IMR-90 (cell line): ENCODE measurements around the gene ACTR1A. TPM values are rescaled to one million over a fixed set of nuclear protein-coding genes. Genes with fewer than 3 reads are reported as not detected.

Experiments used
- ATAC-seq: fragments of 200-7000 bp; cut with Tn5 transposase; 2 replicates; pipeline ENCODE4 v1.9.1; 2020; ENCODE audit warnings: low read depth, mild to moderate bottlenecking, moderate library complexity
- BruUV-seq: library from RNA; stranded (reverse); fragments of 400-500 nt; replicated peaks from 2 replicates; lab custom pipeline; 2021; lab: Mats Ljungman, UMichigan
- CTCF ChIA-PET: fragments of 300-600 bp; formaldehyde crosslinking; extraction: SDS; loops from one replicate; lab custom pipeline; 2021; ENCODE audit warnings: antibody characterized with exemption; lab: Yijun Ruan, JAX
- POLR2A ChIA-PET: fragments of 300-600 bp; sonication (Branson Sonifier 250); formaldehyde crosslinking; loops from one replicate; lab custom pipeline; 2022; ENCODE audit warnings: antibody characterized with exemption; ENCODE audit not compliant: unreplicated experiment; lab: Charles Lee
- DNase-seq: peaks from one replicate; pipeline ENCODE4 v3.0.0; 2013
- H2AFZ ChIP-seq: replicated peaks from 2 replicates; pipeline ENCODE3; 2013; ENCODE audit warnings: low read length, mild to moderate bottlenecking; ENCODE audit not compliant: poor library complexity
- H2AK5ac ChIP-seq: 2 replicates; pipeline ENCODE4 v1.6.1; 2013; ENCODE audit warnings: low read depth, low read length, inconsistent platforms
- H2AK9ac ChIP-seq: replicated peaks from 2 replicates; pipeline ENCODE3; 2013; ENCODE audit warnings: mild to moderate bottlenecking, low read depth, low read length, moderate library complexity; ENCODE audit not compliant: poor library complexity
- H2BK120ac ChIP-seq: 2 replicates; pipeline ENCODE4 v1.6.1; 2013; ENCODE audit warnings: low read depth, low read length, inconsistent platforms
- H2BK15ac ChIP-seq: 3 replicates; pipeline ENCODE4 v1.6.1; 2013; ENCODE audit warnings: low read depth, low read length, inconsistent platforms
- H2BK20ac ChIP-seq: 2 replicates; pipeline ENCODE4 v1.6.1; 2013; ENCODE audit warnings: low read depth, mild to moderate bottlenecking, inconsistent platforms, low read length, moderate library complexity
- H2BK5ac ChIP-seq: 2 replicates; pipeline ENCODE4 v1.6.1; 2013; ENCODE audit warnings: mild to moderate bottlenecking, low read depth, low read length, inconsistent platforms; ENCODE audit not compliant: poor library complexity, severe bottlenecking
- H3K14ac ChIP-seq: replicated peaks from 2 replicates; pipeline ENCODE4 v1.6.1; 2013; ENCODE audit warnings: low read depth, low read length, inconsistent platforms
- H3K18ac ChIP-seq: 2 replicates; pipeline ENCODE4 v1.6.1; 2013; ENCODE audit warnings: low read depth, low read length, control low read depth
- H3K23ac ChIP-seq: 2 replicates; pipeline ENCODE4 v1.6.1; 2013; ENCODE audit warnings: low read depth, low read length, inconsistent platforms
- H3K27ac ChIP-seq: 2 replicates; pipeline ENCODE4 v1.5.1; 2013; ENCODE audit warnings: mild to moderate bottlenecking, control low read depth, low read length; ENCODE audit not compliant: insufficient read depth
- H3K27me3 ChIP-seq: 2 replicates; pipeline ENCODE4 v1.6.1; 2013; ENCODE audit warnings: low read length; ENCODE audit not compliant: control insufficient read depth, insufficient read depth
- H3K36me3 ChIP-seq: 2 replicates; pipeline ENCODE4 v1.6.1; 2013; ENCODE audit warnings: low read length, mixed read lengths; ENCODE audit not compliant: control insufficient read depth, insufficient read depth
- H3K4ac ChIP-seq: 2 replicates; pipeline ENCODE4 v1.6.1; 2013; ENCODE audit warnings: low read depth, low read length, inconsistent platforms
- H3K4me1 ChIP-seq: 2 replicates; pipeline ENCODE4 v1.6.1; 2013; ENCODE audit warnings: low read length, mixed read lengths; ENCODE audit not compliant: control insufficient read depth, insufficient read depth
- H3K4me2 ChIP-seq: 2 replicates; pipeline ENCODE4 v1.6.1; 2013; ENCODE audit warnings: low read depth, mild to moderate bottlenecking, control low read depth, low read length, moderate library complexity
- H3K4me3 ChIP-seq: 2 replicates; pipeline ENCODE4 v1.5.1; 2013; ENCODE audit warnings: low read depth, mild to moderate bottlenecking, control low read depth, low read length, moderate library complexity; ENCODE audit not compliant: insufficient read depth
- H3K56ac ChIP-seq: 2 replicates; pipeline ENCODE4 v1.6.1; 2013; ENCODE audit warnings: low read length, inconsistent platforms; ENCODE audit not compliant: insufficient read depth; ENCODE audit errors: extremely low read depth
- H3K79me1 ChIP-seq, 2 experiments: 2 replicates each; pipeline ENCODE4 v1.6.1; 2013; ENCODE audit warnings: low read length in 2 of 2, inconsistent platforms in 1 of 2, low read depth in 1 of 2
- H3K9ac ChIP-seq: 2 replicates; pipeline ENCODE4 v1.6.1; 2013; ENCODE audit warnings: low read depth, low read length, control low read depth
- H3K9me1 ChIP-seq: 2 replicates; pipeline ENCODE4 v1.6.1; 2013; ENCODE audit warnings: low read length, inconsistent platforms; ENCODE audit not compliant: insufficient read depth
- H3K9me3 ChIP-seq: 2 replicates; pipeline ENCODE4 v1.6.1; 2013; ENCODE audit warnings: low read length; ENCODE audit not compliant: control insufficient read depth, insufficient read depth
- H4K20me1 ChIP-seq: 2 replicates; pipeline ENCODE4 v1.6.1; 2013; ENCODE audit warnings: low read length, inconsistent platforms; ENCODE audit not compliant: insufficient read depth
- H4K5ac ChIP-seq: 2 replicates; pipeline ENCODE4 v1.6.1; 2013; ENCODE audit warnings: mild to moderate bottlenecking, low read depth, low read length, control low read depth
- H4K8ac ChIP-seq, 2 experiments: 2 replicates each; pipeline ENCODE4 v1.6.1; 2013; ENCODE audit warnings: low read depth in 2 of 2, low read length in 2 of 2, control low read depth in 1 of 2, inconsistent platforms in 1 of 2
- H4K91ac ChIP-seq: 2 replicates; pipeline ENCODE4 v1.6.1; 2013; ENCODE audit warnings: low read depth, low read length, inconsistent platforms; ENCODE audit not compliant: insufficient read depth
- BHLHE40 ChIP-seq: fragments of 150-350 bp; IDR thresholded peaks from 2 replicates; pipeline ENCODE4 v1.6.1; 2016; ENCODE audit warnings: mild to moderate bottlenecking, low read depth, low read length
- CEBPB ChIP-seq: IDR thresholded peaks from 2 replicates; pipeline ENCODE4 v1.6.1; 2012; ENCODE audit warnings: low read depth, low read length, improper control_type of control experiment
- CHD1 ChIP-seq: IDR thresholded peaks from 2 replicates; pipeline ENCODE4 v1.6.1; 2012; ENCODE audit warnings: low read depth, low read length, improper control_type of control experiment
- MAFK ChIP-seq: IDR thresholded peaks from 2 replicates; pipeline ENCODE4 v1.6.1; 2012; ENCODE audit warnings: low read depth, low read length, improper control_type of control experiment
- MAZ ChIP-seq: IDR thresholded peaks from 2 replicates; pipeline ENCODE4 v1.6.1; 2012; ENCODE audit warnings: low read depth, mild to moderate bottlenecking, low read length, improper control_type of control experiment, moderate library complexity, borderline replicate concordance
- MXI1 ChIP-seq: IDR thresholded peaks from 2 replicates; pipeline ENCODE4 v1.6.1; 2012; ENCODE audit warnings: low read depth, mild to moderate bottlenecking, low read length, moderate library complexity, borderline replicate concordance
- NFE2L2 ChIP-seq: fragments of 150-350 bp; IDR thresholded peaks from 2 replicates; pipeline ENCODE4 v1.6.1; 2016; ENCODE audit warnings: low read depth, mild to moderate bottlenecking, low read length
- POLR2A ChIP-seq: IDR thresholded peaks from 2 replicates; pipeline ENCODE4 v1.6.1; 2012; ENCODE audit warnings: mild to moderate bottlenecking, low read depth, low read length
- RCOR1 ChIP-seq: IDR thresholded peaks from 2 replicates; pipeline ENCODE4 v1.6.1; 2012; ENCODE audit warnings: mild to moderate bottlenecking, low read length, improper control_type of control experiment; ENCODE audit not compliant: insufficient replicate concordance
- RFX5 ChIP-seq: IDR thresholded peaks from 2 replicates; pipeline ENCODE4 v1.8.0; 2012; ENCODE audit warnings: low read depth, mild to moderate bottlenecking, low read length, moderate library complexity
- SMC3 ChIP-seq: fragments of 150-350 bp; IDR thresholded peaks from 2 replicates; pipeline ENCODE4 v1.6.1; 2016; ENCODE audit warnings: low read depth, mild to moderate bottlenecking, antibody characterized with exemption, low read length, moderate library complexity
- WGBS, 2 experiments: methylation state at CpG; one replicate each; pipeline versions ENCODE4 v1.1.5 to v1.1.7; 2013; ENCODE audit warnings: missing lambda C conversion rate in 2 of 2; ENCODE audit not compliant: insufficient read length in 1 of 2; ENCODE audit errors: extremely low coverage in 2 of 2; 5-methylcytosine and 5-hydroxymethylcytosine counted together
- dilution Hi-C: fragments of 300-500 bp; cut with HindIII; formaldehyde crosslinking; loops from one replicate; pipeline ENCODE4 v1.14.3; 2018; ENCODE audit warnings: low sequenced_read_pairs; ENCODE audit not compliant: unreplicated experiment
- in situ Hi-C: fragments of 300-500 bp; cut with MboI; formaldehyde crosslinking; loops from 3 replicates; pipeline ENCODE4 v1.14.3; 2019; ENCODE audit warnings: low sequenced_read_pairs, inconsistent platforms, mixed read lengths
- intact Hi-C: fragments of 100-400 bp; cut with micrococcal nuclease; formaldehyde crosslinking; loops from 2 replicates; pipeline ENCODE4 v1.10.0; 2022
- polyA plus RNA-seq, 3 experiments: library from polyadenylated mRNA; depleted of rRNA; stranded (reverse); fragments of >200 nt; gene quantifications; 2 replicates each; pipeline ENCODE4 v1.2.3, GENCODE V29; 2012; ENCODE audit warnings: low replicate concordance in 1 of 3
- total RNA-seq: library from RNA; depleted of rRNA; stranded (reverse); fragments of >200 nt; gene quantifications from 2 replicates; pipeline ENCODE4 v1.2.3, GENCODE V29; 2012
- TF ChIP-seq, protein P1 (sequence below): conservative IDR thresholded peaks from 2 replicates; pipeline ENCODE4 v1.5.1; 2012; ENCODE audit warnings: mild to moderate bottlenecking, low read depth, low read length, improper control_type of control experiment
- TF ChIP-seq, protein P2 (sequence below): fragments of 150-350 bp; IDR thresholded peaks from 2 replicates; pipeline ENCODE4 v1.6.1; 2016; ENCODE audit warnings: low read depth, mild to moderate bottlenecking, low read length, moderate library complexity, borderline replicate concordance

ACTR1A gene
- total and polyA plus RNA-seq, 2 of the 4 experiments (the other 2 are of a cell fraction): 142 to 157 TPM

DNA sequence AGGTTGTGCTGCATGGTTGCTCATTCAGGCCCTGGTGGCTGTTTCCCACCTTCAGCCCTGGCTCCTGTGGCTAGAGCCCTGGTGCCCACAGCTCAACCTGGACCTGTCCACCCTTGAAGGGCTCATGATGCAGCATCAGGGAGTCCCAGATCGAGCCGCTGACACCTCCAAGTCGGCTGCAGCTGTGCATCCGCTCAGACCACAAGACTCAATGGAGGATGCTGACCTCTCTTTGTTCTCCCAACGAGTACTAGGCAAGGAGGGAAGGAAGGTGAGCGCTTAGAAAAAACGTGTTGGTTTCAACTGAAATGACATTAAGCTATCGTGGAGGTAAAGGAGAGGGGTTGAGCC, 41.7 kb downstream of the ACTR1A start (continued):
- TF ChIP-seq, protein P1, sequence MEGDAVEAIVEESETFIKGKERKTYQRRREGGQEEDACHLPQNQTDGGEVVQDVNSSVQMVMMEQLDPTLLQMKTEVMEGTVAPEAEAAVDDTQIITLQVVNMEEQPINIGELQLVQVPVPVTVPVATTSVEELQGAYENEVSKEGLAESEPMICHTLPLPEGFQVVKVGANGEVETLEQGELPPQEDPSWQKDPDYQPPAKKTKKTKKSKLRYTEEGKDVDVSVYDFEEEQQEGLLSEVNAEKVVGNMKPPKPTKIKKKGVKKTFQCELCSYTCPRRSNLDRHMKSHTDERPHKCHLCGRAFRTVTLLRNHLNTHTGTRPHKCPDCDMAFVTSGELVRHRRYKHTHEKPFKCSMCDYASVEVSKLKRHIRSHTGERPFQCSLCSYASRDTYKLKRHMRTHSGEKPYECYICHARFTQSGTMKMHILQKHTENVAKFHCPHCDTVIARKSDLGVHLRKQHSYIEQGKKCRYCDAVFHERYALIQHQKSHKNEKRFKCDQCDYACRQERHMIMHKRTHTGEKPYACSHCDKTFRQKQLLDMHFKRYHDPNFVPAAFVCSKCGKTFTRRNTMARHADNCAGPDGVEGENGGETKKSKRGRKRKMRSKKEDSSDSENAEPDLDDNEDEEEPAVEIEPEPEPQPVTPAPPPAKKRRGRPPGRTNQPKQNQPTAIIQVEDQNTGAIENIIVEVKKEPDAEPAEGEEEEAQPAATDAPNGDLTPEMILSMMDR: no peak
- TF ChIP-seq CEBPB (no peak), MXI1 (no peak), CHD1 (no peak)

DNA sequence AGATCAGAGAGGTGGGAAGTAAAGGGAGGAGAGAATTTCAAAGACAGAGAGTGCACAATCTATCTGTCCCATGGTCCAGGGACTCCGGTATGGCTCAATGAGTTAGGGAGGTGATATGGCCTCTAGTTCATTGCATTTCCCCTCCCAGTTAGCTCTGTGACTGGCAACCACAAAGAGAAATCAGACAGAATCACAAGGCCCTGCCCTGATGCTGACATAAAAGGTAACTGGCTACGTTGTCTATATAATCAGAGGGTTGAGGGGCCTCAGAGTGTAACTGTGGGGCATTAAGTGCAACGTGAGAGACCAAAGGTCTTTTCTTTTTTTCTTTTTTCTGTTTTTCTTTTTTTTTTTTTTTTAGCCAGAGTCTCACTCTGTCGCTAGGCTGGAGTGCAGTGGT, 43.9 kb downstream of the ACTR1A start:
- H3K56ac ChIP-seq: no peak overlapping the region
- no peak overlapping the region for H4K8ac ChIP-seq
- no CpG with 5 or more reads among the region's 4 CpGs for WGBS, 2 experiments
- H3K9me3 ChIP-seq: no peaks in the 10 kb centered on the region
- no peak overlapping the region for H2BK15ac ChIP-seq
- no peak overlapping the region for H3K9ac ChIP-seq
- no peak overlapping the region for H3K4me2 ChIP-seq
- ATAC-seq: no peak
- no peaks in the 10 kb centered on the region for H3K79me1 ChIP-seq
- intact Hi-C loops (no loop called here), dilution Hi-C loops (no loop called here), in situ Hi-C loops (no loop called here)
- no peak overlapping the region for H2BK5ac ChIP-seq
- no peak overlapping the region for H2AK9ac ChIP-seq
- no peak overlapping the region for H3K18ac ChIP-seq
- H3K23ac ChIP-seq: no peak overlapping the region
- H4K20me1 ChIP-seq: no peaks in the 10 kb centered on the region
- H3K4me3 ChIP-seq: no peak overlapping the region
- no peak overlapping the region for H2AK5ac ChIP-seq
- no peaks in the 10 kb centered on the region for H3K36me3 ChIP-seq
- no peak overlapping the region for H2BK120ac ChIP-seq
- no peak for DNase-seq
- peaks cover 12% of the 10 kb centered on the region for H3K4me1 ChIP-seq
- H2BK20ac ChIP-seq: no peak overlapping the region
- no peak overlapping the region for H3K4ac ChIP-seq
- no peak overlapping the region for H4K91ac ChIP-seq
- peaks cover 12% of the 10 kb centered on the region for H3K9me1 ChIP-seq
- peaks cover 16% of the 10 kb centered on the region for H3K27me3 ChIP-seq
- H3K27ac ChIP-seq: no peak overlapping the region
- no peak overlapping the region for H2AFZ ChIP-seq
- POLR2A ChIA-PET: no interaction called here
- no peak overlapping the region for H3K14ac ChIP-seq
- BruUV-seq: no TSS peak
- H4K5ac ChIP-seq: no peak overlapping the region
- CTCF ChIA-PET: no interaction called here
- TF ChIP-seq RFX5 (no peak), BHLHE40 (no peak), SMC3 (no peak), NFE2L2 (no peak), RCOR1 (no peak), POLR2A (no peak), CEBPB (no peak), MAZ (no peak), MXI1 (no peak), CHD1 (no peak), MAFK (no peak)
- TF ChIP-seq, protein P2, sequence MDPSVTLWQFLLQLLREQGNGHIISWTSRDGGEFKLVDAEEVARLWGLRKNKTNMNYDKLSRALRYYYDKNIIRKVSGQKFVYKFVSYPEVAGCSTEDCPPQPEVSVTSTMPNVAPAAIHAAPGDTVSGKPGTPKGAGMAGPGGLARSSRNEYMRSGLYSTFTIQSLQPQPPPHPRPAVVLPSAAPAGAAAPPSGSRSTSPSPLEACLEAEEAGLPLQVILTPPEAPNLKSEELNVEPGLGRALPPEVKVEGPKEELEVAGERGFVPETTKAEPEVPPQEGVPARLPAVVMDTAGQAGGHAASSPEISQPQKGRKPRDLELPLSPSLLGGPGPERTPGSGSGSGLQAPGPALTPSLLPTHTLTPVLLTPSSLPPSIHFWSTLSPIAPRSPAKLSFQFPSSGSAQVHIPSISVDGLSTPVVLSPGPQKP: no peak
- TF ChIP-seq, protein P1: no peak
